Astrocyte of the hippocampus (primary cell): ENCODE results near the gene RNF168.
"Not testable (repeated sequence)": the region's sequence is repeated elsewhere in the genome, so short reads cannot be mapped to it uniquely, and the experiment has no call there.

Experiments used
- DNase-seq: peaks from one replicate; pipeline ENCODE4 v3.0.0; 2011; ENCODE audit warnings: low read depth, low spot score

The RNF168 gene

GRCh38 chr3:196463804-196464203 is 39.8 kb downstream of the RNF168 start:
- no peak for DNase-seq

- no peak for DNase-seq
Measured at GRCh38 chr3:196463478-196463756, 40.2 kb downstream of the RNF168 start.

GRCh38 chr3:196462680-196463477 is 40.7 kb downstream of the RNF168 start:
- DNase-seq, result not testable (repeated sequence)

- no peak for DNase-seq
Measured at GRCh38 chr3:196458063-196458462, 45.5 kb downstream of the RNF168 start.

- not testable (repeated sequence) for DNase-seq
Measured at GRCh38 chr3:196457470-196457869, 46.1 kb downstream of the RNF168 start.

GRCh38 chr3:196454935-196455334 is 48.6 kb downstream of the RNF168 start:
- DNase-seq, result peak; percentile 62

GRCh38 chr3:196445391-196445790 is 58.2 kb downstream of the RNF168 start:
- DNase-seq, result not testable (repeated sequence)

- DNase-seq, result no peak
Measured at GRCh38 chr3:196444500-196444894, 59.1 kb downstream of the RNF168 start.

- DNase-seq, result no peak
Measured at GRCh38 chr3:196440696-196441095, 62.9 kb downstream of the RNF168 start.

GRCh38 chr3:196440041-196440537 is 63.5 kb downstream of the RNF168 start:
- DNase-seq, result no peak

- peak; percentile 99 for DNase-seq
Measured at GRCh38 chr3:196432137-196432879, 71.3 kb downstream of the RNF168 start, which contains the start of gene UBXN7. Gene UBXN7, minus strand, starts transcription at chr3:196432427. Its CDS starts 28 bp downstream, at chr3:196432399.

GRCh38 chr3:196431181-196432136 is 72.1 kb downstream of the RNF168 start:
- DNase-seq, result peak; percentile 67

GRCh38 chr3:196428041-196428440 is 75.5 kb downstream of the RNF168 start:
- DNase-seq, result no peak

GRCh38 chr3:196424421-196424820 is 79.1 kb downstream of the RNF168 start:
- not testable (repeated sequence) for DNase-seq

- no peak for DNase-seq
Measured at GRCh38 chr3:196423044-196423781, 80.4 kb downstream of the RNF168 start.

GRCh38 chr3:196421668-196422067 is 81.9 kb downstream of the RNF168 start:
- not testable (repeated sequence) for DNase-seq

- DNase-seq, result no peak
Measured at GRCh38 chr3:196419386-196419785, 84.2 kb downstream of the RNF168 start.
